GM19463 (cell line): Measurements from ENCODE around the gene ZBTB22.
A peak's percentile ranks its signal among the peaks of the same experiment; 100 is the strongest.

Experiments
- ATAC-seq: cut with Tn5 transposase; IDR thresholded peaks from one replicate; pipeline ENCODE4 v1.9.1; 2021; ENCODE audit warnings: mild to moderate bottlenecking, moderate library complexity; ENCODE audit not compliant: unreplicated experiment

Gene ZBTB22

DNA sequence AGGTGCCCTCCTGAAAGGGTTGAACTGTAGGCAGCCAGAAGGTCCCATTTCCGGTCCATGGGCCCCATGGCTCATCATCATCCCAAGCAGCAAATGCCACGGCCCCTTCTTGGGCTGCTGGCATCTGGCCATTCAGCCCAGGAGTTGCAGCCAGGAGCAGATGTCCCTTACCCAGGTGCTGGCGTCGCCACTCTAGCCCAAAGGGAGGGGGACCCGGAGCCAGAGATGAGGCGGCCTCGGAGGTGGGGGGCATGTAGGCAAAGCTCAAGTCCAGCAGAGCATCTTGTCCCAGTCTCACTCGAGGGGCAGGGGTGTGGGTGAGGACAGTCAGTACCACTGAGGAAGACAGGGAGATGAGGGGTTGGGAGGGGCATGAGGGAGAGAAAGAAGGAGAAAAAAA lies 12.5 kb downstream of the ZBTB22 start:
- ATAC-seq = no peak

GRCh38 chr6:33304216-33304615 lies 13.3 kb downstream of the ZBTB22 start:
- no peak for ATAC-seq

DNA sequence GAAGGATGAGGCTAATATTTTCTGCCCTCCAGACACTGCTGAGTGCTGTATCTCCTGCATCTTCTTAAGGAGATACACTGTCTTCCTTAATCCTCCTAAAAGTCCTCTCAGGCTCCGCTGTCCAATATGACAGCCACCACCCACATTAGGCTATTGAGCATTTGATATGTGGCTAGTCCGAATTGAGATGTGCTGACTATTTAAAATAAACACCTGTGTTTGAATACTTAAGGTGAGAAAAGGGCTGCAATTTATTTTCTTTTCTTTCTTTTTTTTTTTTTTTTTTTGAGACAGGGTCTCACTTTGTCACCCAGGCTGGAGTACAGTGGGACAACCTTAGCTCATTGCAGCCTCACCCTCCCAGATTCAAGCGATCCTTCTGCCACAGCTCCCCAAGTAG lies 15.7 kb downstream of the ZBTB22 start:
- no peak for ATAC-seq

DNA sequence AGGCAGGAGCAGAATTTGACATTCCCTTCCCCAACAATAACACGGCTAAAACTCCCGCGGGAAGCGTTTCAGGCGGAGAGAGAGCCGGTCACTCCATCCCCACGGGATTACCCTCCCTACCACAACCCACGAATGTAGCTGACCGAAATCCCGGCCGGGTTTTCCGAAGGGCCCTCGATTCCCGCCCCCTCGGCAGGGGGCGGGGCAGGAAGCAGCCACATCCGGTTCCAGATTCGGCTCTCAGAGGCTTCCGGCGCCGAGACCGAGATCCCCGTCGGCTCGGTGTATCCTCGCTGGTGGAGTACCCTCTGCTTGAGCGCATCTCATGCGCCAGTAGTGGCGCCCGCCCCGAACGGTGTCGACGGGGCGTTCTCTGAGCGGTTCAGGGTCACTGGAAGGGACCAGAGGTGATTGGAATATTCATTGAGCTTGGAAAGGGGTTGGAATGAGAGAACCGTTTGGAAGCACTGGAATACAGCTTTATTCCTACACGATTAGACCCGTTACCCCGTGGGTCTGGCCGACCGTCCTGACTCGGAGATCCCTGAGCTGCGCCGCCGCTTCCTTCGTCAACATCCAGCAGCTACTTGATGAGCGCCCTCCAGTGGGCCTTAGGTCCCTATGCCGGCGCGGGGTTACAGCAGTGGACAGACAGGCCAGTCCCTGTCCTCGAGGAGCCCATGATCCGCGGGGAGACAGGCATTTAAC lies 18.2 kb downstream of the ZBTB22 start:
- peak; percentile 73 for ATAC-seq

- peak; percentile 16 for ATAC-seq
These were observed 18.7 kb downstream of the ZBTB22 start, which contains the start of gene RGL2 for GRCh38 chr6:33298773-33299236. Gene RGL2, minus strand, starts transcription at chr6:33298942. Its CDS starts 332 bp downstream, at chr6:33298610.

DNA sequence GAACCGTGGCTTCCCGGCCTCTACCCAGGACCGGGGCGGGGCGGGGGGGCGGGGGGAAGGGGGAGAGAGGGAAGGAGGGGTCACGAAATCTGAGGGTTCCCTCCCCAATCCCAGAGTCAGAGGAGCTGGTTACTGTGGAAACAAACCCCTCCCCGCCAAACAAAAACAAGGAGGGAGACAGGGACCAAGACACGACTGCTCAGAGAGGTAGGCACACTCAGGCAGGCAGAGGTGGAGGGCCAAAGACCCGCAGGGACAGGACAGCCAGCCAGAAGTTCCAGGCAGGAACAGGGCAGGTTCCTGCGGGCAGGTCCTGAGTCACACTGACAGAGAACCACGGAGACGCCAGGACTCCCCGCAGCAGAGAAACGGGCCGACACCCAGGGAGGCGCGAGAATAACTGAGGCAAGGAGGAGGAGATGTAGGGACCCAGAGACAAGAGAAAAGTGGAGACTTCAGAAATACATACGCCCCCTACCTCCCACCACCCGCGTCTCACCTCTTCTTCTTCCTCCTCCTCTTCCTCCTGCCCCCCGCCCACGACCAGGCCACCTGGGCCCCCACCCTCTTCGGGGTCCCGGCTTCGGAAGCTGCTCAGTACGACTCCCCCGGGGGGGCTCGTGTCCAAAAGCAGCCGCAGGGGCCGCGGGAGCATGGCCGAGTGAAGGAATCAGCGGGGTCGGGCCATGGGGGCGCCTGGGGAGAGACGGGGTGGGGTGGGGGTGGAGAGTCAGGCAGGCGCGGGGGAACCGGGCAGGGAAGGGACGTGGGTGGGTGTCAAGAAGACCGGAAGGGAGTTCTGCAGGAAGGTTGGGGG lies 19.4 kb downstream of the ZBTB22 start:
- ATAC-seq = no peak

GRCh38 chr6:33297406-33297955 lies 20.1 kb downstream of the ZBTB22 start:
- no peak for ATAC-seq

DNA sequence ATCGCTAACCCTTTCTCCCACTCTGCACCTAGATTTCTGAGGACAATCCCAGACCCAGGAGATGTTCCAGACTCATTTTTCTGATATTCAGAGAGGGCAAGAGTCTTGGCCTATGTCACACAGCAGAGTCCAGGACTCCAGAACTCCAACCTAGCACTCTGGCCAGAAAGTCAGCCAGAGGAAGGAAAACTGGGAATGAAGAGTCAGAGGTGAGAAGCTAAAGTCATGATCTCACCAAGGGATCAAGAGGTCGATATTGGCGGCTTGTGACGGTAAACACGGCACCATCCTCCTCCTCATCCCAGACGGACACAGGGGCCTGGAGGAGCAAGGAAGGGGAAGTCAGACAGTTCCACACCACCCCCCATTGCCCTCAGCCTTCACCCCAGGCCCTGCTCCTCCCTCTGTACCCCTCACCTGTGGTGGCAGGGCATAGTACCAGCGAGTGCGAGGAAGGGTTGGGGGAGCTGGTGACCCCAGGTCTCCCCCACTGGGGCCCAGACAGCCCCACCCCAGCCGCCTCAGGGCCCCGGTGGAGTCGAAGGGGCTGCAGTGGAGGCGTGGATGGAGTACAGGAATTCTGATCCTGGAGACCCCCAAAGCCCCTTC lies 20.6 kb downstream of the ZBTB22 start:
- ATAC-seq = no peak

DNA sequence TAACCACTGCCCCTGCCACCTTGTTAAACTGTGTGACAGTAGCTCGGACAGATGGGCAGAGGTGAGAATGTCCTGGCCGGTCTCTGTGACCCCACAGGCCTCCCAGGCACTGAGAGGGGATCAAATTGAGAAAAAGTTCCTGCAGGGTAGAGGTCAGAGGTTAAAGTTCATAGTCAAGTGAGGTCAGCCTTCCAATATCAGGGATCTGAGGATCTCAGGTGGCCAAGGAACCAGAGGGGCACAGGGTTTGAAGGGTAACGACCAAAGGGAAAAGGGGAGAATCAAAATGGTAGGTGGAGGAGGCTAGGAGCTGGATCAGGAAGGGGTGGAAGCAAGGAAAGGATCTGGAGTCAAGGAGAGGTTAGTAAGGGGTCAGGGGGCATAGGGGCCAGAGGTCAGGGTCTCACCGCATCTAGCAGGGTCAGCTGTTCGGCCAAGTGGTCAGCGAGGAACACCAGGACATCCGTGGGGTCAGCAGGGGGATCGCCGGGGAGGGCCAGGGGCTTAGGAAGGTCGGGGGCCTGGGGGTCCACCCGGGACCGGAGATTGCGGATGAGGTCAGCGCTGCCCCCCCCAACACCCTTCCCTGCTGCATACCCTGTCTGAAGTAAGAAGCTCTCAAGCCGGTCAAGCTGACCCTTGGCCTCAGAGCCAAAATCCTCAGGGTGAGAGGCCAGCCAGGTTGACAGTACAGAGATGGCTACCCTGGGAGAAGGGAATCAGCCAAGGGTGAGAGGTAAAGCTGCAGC lies 21.7 kb downstream of the ZBTB22 start:
- no peak for ATAC-seq

DNA sequence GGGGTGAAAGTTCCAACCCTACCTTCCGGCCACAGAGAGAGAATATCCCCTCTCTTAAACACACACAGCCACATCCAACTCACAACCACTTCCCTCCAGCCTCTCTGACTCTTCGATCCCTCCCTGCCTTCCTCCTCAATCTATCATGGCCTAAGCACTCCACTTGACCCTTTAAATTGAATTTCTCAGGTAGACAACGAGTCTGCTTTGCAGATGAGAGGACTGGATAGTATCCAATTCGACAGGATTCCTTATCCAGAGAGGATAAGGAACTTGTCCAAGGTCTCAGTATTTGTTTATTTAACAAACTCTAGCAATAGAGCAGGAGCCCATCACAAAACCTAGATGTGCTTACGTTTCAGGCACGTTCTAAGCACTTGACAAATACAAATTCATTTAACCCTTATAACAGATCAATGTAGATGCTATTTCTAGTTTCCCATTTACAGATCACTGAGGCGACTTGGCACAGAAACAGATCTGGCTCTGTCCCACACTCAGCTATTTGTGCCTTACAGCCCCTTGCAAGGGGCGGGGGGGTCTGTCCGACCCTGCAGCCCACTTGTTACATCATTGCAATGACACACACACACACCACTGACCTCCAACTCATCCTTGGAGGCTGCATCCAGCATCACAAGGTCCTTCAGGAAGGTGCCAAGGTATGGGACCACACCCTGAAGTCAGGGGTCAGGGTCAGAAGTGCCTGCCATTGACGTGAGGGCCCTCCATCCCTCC lies 23.3 kb downstream of the ZBTB22 start:
- no peak for ATAC-seq

DNA sequence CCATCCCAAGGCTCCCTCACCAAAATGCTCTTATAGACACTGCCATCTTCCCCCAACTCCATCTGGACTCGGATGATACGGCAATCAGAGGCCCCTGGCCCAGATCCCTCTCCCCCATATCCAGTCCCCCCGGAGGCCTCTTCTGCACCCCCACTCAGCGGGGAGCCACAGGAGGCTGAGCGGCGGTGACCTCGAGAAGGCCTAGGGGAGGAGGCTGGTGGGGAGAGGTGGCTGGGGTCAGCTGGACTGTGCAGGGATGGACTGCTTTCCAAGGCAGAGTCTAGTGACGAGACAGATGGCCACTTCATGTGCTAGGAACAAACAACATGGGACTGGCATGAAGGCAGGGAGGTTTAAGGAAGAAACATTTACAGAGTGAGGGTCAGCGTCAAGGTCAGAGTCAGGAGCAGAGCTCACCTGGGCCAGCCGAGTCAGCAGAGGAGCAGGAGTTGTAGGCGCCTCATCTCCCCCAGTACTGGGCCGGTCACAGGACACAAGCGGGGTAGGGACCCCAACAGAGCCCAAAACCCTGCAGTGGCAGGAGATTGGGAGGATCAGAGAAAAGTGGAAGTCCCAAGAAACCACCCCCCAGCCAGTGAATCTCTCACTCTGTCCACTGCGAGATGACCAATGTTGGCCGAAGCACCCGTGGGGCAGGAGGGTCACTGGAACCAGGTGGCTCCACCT lies 24.4 kb downstream of the ZBTB22 start:
- ATAC-seq = no peak

- no peak for ATAC-seq
These were observed 27.1 kb downstream of the ZBTB22 start for GRCh38 chr6:33290459-33290858.

DNA sequence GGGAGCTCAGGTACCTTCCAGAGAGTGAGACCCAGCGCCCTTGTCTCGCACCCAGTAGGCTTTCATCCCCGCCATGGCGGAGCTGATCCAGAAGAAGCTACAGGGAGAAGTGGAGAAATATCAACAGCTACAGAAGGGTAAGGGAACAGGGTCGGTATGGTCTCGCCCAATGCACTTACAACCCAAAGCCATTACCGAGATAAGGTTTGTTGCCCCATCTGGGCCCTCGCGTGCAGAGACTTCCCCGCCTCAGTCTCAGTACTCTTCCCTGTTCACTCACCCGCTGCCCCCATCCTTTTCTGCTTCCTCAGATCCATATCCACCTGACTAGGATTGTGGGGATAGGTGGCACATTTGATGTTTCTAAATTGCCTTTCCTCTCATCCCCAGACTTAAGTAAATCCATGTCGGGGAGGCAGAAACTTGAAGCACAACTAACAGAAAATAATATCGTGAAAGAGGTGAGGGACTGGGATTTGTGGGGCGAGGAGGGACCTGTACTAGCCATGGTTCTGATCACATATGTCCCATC lies 27.7 kb downstream of the ZBTB22 start:
- peak; percentile 12 for ATAC-seq

DNA sequence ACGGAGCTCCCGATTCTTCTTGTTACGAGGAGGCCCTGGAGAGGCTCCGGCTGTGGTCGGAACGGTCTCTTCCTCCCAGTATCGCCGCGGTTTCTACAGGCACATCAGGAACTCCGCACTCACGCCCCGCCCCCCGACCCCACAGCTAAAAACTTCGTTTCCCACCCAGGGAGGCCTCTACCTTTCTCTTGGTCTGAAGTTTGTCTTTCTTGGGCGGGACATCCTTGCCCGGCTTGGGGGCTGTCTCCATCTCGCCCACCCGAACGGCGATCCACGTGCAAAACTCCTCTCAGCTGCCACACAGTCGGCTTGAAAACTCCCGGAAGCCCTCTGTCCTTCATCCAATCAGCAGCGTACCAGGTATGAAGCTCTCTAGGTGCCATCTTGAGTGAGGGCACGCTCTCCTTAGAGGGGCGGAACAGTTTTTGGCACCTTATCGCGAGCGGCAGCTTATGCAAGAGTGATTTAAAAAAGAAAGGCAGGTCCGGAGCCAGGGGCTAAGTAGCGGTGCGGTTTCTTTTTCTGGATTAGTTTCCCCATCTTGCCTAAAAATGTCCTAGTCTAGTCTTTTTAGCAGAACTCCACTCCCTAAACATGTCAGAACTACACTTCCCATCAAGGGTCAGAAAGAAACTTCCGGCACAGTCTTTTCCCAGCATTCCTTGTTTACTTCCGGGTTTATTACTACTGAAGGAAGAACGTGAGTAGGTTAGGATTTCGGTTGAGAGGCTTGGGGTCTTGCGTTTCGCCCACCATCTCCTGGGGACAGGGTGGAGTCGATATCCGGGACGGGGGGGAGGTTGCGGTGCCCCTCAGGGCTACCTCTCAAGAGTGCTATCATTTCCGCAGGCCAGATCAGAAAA lies 28.4 kb downstream of the ZBTB22 start, which contains the start of the genes PFDN6 and WDR46:
Gene PFDN6 (plus strand): TSS at position 681 of the 863 bp plus-strand sequence. CDS start 256 bp downstream, outside the sequence.
Gene WDR46 (minus strand): TSS at position 319 of the 863 bp plus-strand sequence. CDS start 69 bp downstream, at position 250.
- peak; percentile 92 for ATAC-seq

DNA sequence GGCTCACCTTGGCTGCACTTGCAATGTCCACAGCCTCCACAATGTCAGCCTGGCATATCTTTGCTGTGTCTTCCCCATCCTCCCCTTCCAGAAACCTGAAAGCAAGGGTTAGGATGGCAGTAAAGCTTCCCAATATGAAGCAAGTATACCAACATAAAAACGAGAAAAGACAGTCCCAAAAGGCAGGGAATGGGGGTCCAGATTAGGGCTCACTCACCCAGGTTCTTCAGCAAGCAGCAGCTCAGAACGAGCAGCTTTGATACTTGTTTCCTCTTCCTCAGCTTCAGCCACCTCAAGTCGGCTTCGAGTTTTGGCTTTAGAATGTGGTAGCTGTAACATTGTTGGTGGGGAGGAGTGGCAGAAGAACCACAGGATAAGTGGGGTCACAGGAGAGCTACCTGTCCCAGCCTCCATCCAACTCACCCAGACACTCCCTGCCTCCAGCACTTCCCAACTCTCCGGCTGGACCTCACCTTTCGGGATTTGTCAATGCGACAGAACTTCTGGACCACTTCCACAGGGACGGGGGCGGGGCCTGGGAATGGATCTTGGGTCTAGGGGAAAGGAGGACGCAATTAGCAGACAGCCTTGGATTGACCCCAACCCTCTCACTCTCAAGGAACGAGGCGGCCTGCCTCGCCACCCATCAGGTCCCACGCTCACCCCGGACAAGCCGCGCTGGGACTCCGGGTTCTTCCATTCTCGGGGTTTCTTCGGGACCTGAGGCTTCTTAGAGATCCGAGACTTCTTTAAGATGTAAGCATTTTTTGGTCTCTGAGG lies 29.2 kb downstream of the ZBTB22 start:
- no peak for ATAC-seq

DNA sequence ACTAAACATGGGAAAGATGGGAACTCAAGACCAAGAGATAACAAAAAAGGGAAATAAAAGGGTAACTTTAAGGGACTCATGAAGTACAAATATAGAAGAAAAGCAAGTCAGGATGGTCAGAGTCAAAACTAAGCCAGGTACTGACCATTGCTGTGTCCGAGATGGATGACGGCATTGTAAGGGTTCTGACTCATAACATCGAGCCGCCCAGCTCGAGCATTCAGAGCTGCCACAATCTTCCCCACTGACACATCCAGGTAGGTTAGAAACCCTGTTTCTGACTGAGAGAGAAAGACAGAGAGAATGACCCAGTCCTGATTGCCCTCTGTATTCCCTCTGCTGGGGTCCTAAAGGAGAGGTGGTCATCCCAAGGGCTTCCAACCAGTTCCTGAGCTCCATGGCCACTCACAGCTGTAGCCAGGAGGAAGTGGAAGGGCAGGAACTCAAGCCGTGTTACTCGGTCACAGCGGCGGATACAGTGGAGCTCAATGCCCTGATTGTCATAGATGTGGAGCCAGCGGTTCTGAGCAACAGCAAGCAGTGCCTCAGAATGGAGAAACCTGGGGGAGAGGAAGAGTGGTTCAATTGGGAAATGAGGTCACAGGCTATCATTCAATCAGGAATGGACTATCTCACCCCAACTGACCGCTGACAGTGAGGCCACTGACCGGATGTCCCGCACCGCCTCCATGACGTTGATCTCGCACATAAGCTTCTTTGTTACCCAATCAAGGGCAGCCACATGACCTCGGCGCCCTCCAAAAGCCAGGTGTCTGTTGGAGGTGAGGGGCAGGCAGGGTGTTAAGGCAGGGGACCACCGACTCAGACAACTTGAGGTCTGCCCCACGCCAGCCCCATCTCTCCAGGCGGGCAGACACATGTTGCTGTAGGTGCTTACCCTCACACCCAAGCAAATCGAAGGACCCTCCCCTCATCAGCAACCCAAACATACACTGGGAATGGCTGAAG lies 30.3 kb downstream of the ZBTB22 start:
- ATAC-seq = no peak
